Progenitor cell of endocrine pancreas (in vitro differentiated cells): Measurements from ENCODE around the gene LRRC51. TPM values are rescaled to one million over a fixed set of nuclear protein-coding genes. Genes with fewer than 3 reads are reported as not detected.

Experiments
- DNase-seq: peaks from one replicate; pipeline ENCODE4 v3.0.0; 2021; ENCODE audit warnings: low spot score; ENCODE audit not compliant: unreplicated experiment
- H3K27ac Mint-ChIP-seq: 2 replicates; pipeline ENCODE4 v1.8.0; 2021; ENCODE audit warnings: mild to moderate bottlenecking, moderate library complexity, mixed read lengths
- H3K27me3 Mint-ChIP-seq: 2 replicates; pipeline ENCODE4 v1.8.0; 2021; ENCODE audit warnings: mixed read lengths
- H3K36me3 Mint-ChIP-seq: 2 replicates; pipeline ENCODE4 v1.8.0; 2022; ENCODE audit warnings: mixed read lengths; ENCODE audit not compliant: insufficient read depth
- H3K4me1 Mint-ChIP-seq: 2 replicates; pipeline ENCODE4 v1.8.0; 2021; ENCODE audit warnings: low read depth, mixed read lengths
- H3K4me3 Mint-ChIP-seq: 2 replicates; pipeline ENCODE4 v1.8.0; 2021; ENCODE audit warnings: low read depth, mild to moderate bottlenecking, moderate library complexity, mixed read lengths
- H3K9me3 Mint-ChIP-seq: 2 replicates; pipeline ENCODE4 v1.8.0; 2021; ENCODE audit warnings: low read depth, mixed read lengths
- CTCF ChIP-seq: fragments of 200-600 bp; sonication (generic); IDR thresholded peaks from one replicate; pipeline ENCODE4 v1.5.0; 2021; ENCODE audit warnings: antibody characterized with exemption, mild to moderate bottlenecking; ENCODE audit not compliant: unreplicated experiment
- total RNA-seq: library from RNA; stranded (reverse); gene quantifications from 2 replicates; pipeline ENCODE4 v1.2.1, GENCODE V29; 2021

Gene LRRC51
- total RNA-seq, 1 donor from 2014 or later, result 14.9 TPM

- no peak for DNase-seq
- H3K27ac Mint-ChIP-seq, result no peak overlapping the region
- H3K9me3 Mint-ChIP-seq, result no peaks in the 10 kb centered on the region
- H3K4me3 Mint-ChIP-seq, result no peak overlapping the region
- TF ChIP-seq CTCF, result no peak
- no peaks in the 10 kb centered on the region for H3K27me3 Mint-ChIP-seq
- peaks cover 3% of the 10 kb centered on the region for H3K4me1 Mint-ChIP-seq
- peaks cover 5% of the 10 kb centered on the region for H3K36me3 Mint-ChIP-seq
Observed at GRCh38 chr11:72066855-72067254, 13.8 kb upstream of the LRRC51 start.

GRCh38 chr11:72067266-72067665 is 13.4 kb upstream of the LRRC51 start:
- no peak for TF ChIP-seq CTCF
- no peaks in the 10 kb centered on the region for H3K27me3 Mint-ChIP-seq
- no peaks in the 10 kb centered on the region for H3K9me3 Mint-ChIP-seq
- H3K36me3 Mint-ChIP-seq, result peaks cover 4% of the 10 kb centered on the region
- H3K4me3 Mint-ChIP-seq, result no peak overlapping the region
- H3K27ac Mint-ChIP-seq, result no peak overlapping the region
- no peak for DNase-seq
- peaks cover 3% of the 10 kb centered on the region for H3K4me1 Mint-ChIP-seq

- no peak for DNase-seq
- TF ChIP-seq CTCF, result no peak
- Mint-ChIP-seq H3K9me3 (no peaks in the 10 kb centered on the region), H3K27me3 (no peaks in the 10 kb centered on the region), H3K27ac (peak overlapping the region; percentile 65), H3K4me1 (peaks cover 3% of the 10 kb centered on the region), H3K4me3 (no peak overlapping the region), H3K36me3 (peaks cover 4% of the 10 kb centered on the region)
Observed at GRCh38 chr11:72067676-72068075, 13.0 kb upstream of the LRRC51 start.

- peaks cover 6% of the 10 kb centered on the region for H3K36me3 Mint-ChIP-seq
- TF ChIP-seq CTCF, result no peak
- peak overlapping the region; percentile 46 for H3K27ac Mint-ChIP-seq
- no peak for DNase-seq
- H3K4me3 Mint-ChIP-seq, result no peak overlapping the region
- H3K9me3 Mint-ChIP-seq, result no peaks in the 10 kb centered on the region
- H3K27me3 Mint-ChIP-seq, result no peaks in the 10 kb centered on the region
- peaks cover 3% of the 10 kb centered on the region for H3K4me1 Mint-ChIP-seq
Observed at GRCh38 chr11:72069200-72069599, 11.4 kb upstream of the LRRC51 start.

GRCh38 chr11:72069787-72070251 is 10.8 kb upstream of the LRRC51 start:
- no peak for DNase-seq
- no peaks in the 10 kb centered on the region for H3K9me3 Mint-ChIP-seq
- no peak overlapping the region for H3K4me3 Mint-ChIP-seq
- peak overlapping the region; percentile 46 for H3K27ac Mint-ChIP-seq
- H3K4me1 Mint-ChIP-seq, result peaks cover 3% of the 10 kb centered on the region
- peaks cover 6% of the 10 kb centered on the region for H3K36me3 Mint-ChIP-seq
- no peak for TF ChIP-seq CTCF
- H3K27me3 Mint-ChIP-seq, result no peaks in the 10 kb centered on the region
